Karpas-422 (cell line): ENCODE measurements around the gene SNCB. TPM values are rescaled to one million over a fixed set of nuclear protein-coding genes. Genes with fewer than 3 reads are reported as not detected.

Source experiments
- DNase-seq: peaks from one replicate; pipeline ENCODE4 v3.0.0-alpha.2; 2015
- H2AFZ ChIP-seq: fragments of 200-600 bp; sonication (generic); 2 replicates; pipeline ENCODE4 v1.6.1; 2014; ENCODE audit warnings: antibody characterized with exemption, low read length, mixed read lengths
- H3K27ac ChIP-seq: fragments of 200-600 bp; sonication (generic); 2 replicates; pipeline ENCODE4 v1.5.1; 2014; ENCODE audit warnings: mild to moderate bottlenecking, low read length, moderate library complexity
- H3K27me3 ChIP-seq: fragments of 200-600 bp; sonication (generic); 2 replicates; pipeline ENCODE4 v1.6.1; 2014; ENCODE audit warnings: low read length, mixed read lengths
- H3K36me3 ChIP-seq: fragments of 200-600 bp; sonication (generic); 2 replicates; pipeline ENCODE4 v1.6.1; 2014; ENCODE audit warnings: low read length, mixed read lengths; ENCODE audit not compliant: insufficient read depth
- H3K4me1 ChIP-seq: fragments of 200-600 bp; sonication (generic); 2 replicates; pipeline ENCODE4 v1.6.1; 2014; ENCODE audit warnings: mild to moderate bottlenecking, low read length, mixed read lengths
- H3K4me2 ChIP-seq: fragments of 200-600 bp; sonication (generic); 2 replicates; pipeline ENCODE4 v1.6.1; 2014; ENCODE audit warnings: low read length, low read depth, mild to moderate bottlenecking; ENCODE audit not compliant: poor library complexity, severe bottlenecking
- H3K4me3 ChIP-seq: fragments of 200-600 bp; sonication (generic); 2 replicates; pipeline ENCODE4 v1.5.1; 2014; ENCODE audit warnings: mild to moderate bottlenecking, antibody characterized with exemption, low read length, mixed read lengths
- H3K79me2 ChIP-seq: fragments of 200-600 bp; sonication (generic); 2 replicates; pipeline ENCODE4 v1.6.1; 2014; ENCODE audit warnings: mild to moderate bottlenecking, low read length, mixed read lengths
- H3K9ac ChIP-seq: fragments of 200-600 bp; sonication (generic); 2 replicates; pipeline ENCODE4 v1.6.0; 2014; ENCODE audit warnings: low read length
- H3K9me2 ChIP-seq: fragments of 200-600 bp; sonication (generic), shearing (Covaris generic); replicated peaks from 2 replicates; pipeline ENCODE4 v1.6.0; 2014; ENCODE audit warnings: mild to moderate bottlenecking, low read length, moderate library complexity; ENCODE audit not compliant: insufficient read depth
- H3K9me3 ChIP-seq: fragments of 300-700, 200-600 bp; sonication (generic); 2 replicates; pipeline ENCODE4 v1.6.1; 2014; ENCODE audit warnings: low read length, mixed read lengths
- H4K20me1 ChIP-seq: fragments of 200-600 bp; sonication (generic); 2 replicates; pipeline ENCODE4 v1.6.1; 2014; ENCODE audit warnings: mild to moderate bottlenecking, antibody characterized with exemption, low read length, low read depth; ENCODE audit not compliant: insufficient read depth
- total RNA-seq: library from RNA; depleted of rRNA; stranded (reverse); fragments of >200 nt; shearing (Covaris generic); gene quantifications from 2 replicates; pipeline ENCODE4 v1.2.3, GENCODE V29; 2014; ENCODE audit warnings: low replicate concordance

Gene SNCB
- total RNA-seq, 1 experiment from 2014 or later: not detected

GRCh38 chr5:176650354-176650884 lies 20.1 kb upstream of the SNCB start:
- Histone ChIP-seq H3K9ac (no peak overlapping the region), H3K4me3 (no peak overlapping the region), H3K79me2 (no peaks in the 10 kb centered on the region), H3K27ac (no peak overlapping the region), H3K9me3 (no peaks in the 10 kb centered on the region), H2AFZ (no peak overlapping the region), H3K27me3 (no peaks in the 10 kb centered on the region), H3K36me3 (no peaks in the 10 kb centered on the region), H3K4me1 (peaks cover 19% of the 10 kb centered on the region), H3K4me2 (no peak overlapping the region), H3K9me2 (no peaks in the 10 kb centered on the region), H4K20me1 (no peaks in the 10 kb centered on the region; the same call in 1 of the 2 replicates)
- no peak for DNase-seq

GRCh38 chr5:176648474-176649194 lies 18.3 kb upstream of the SNCB start:
- H3K9ac ChIP-seq: peak overlapping the region; percentile 92
- no peak for DNase-seq

GRCh38 chr5:176647843-176648473 lies 17.6 kb upstream of the SNCB start:
- peak overlapping the region; percentile 94 for H3K4me3 ChIP-seq
- peak overlapping the region; percentile 88; the same call in 1 of the 2 replicates for H2AFZ ChIP-seq
- H4K20me1 ChIP-seq: no peaks in the 10 kb centered on the region; the same call in 1 of the 2 replicates
- H3K79me2 ChIP-seq: no peaks in the 10 kb centered on the region
- peak overlapping the region; percentile 88 for H3K4me2 ChIP-seq
- no peaks in the 10 kb centered on the region for H3K9me3 ChIP-seq
- peak overlapping the region; percentile 92 for H3K9ac ChIP-seq
- H3K9me2 ChIP-seq: no peaks in the 10 kb centered on the region
- H3K27me3 ChIP-seq: no peaks in the 10 kb centered on the region
- H3K36me3 ChIP-seq: no peaks in the 10 kb centered on the region
- H3K4me1 ChIP-seq: peaks cover 19% of the 10 kb centered on the region
- no peak for DNase-seq
- H3K27ac ChIP-seq: no peak overlapping the region

More at GRCh38 chr5:176648474-176649194, 18.3 kb upstream of the SNCB start:
- H3K27ac ChIP-seq: no peak overlapping the region
- no peaks in the 10 kb centered on the region for H3K36me3 ChIP-seq
- H3K9me2 ChIP-seq: no peaks in the 10 kb centered on the region
- no peaks in the 10 kb centered on the region for H3K9me3 ChIP-seq
- peak overlapping the region; percentile 94; the same call in 1 of the 2 replicates for H3K4me3 ChIP-seq
- H4K20me1 ChIP-seq: no peaks in the 10 kb centered on the region; the same call in 1 of the 2 replicates
- H3K4me2 ChIP-seq: peak overlapping the region; percentile 88
- no peak overlapping the region for H2AFZ ChIP-seq
- H3K79me2 ChIP-seq: no peaks in the 10 kb centered on the region
- H3K27me3 ChIP-seq: no peaks in the 10 kb centered on the region
- peaks cover 19% of the 10 kb centered on the region for H3K4me1 ChIP-seq

- no peaks in the 10 kb centered on the region for H3K9me3 ChIP-seq
- peak within 1 kb of the TSS; percentile 94; the same call in 1 of the 2 replicates for H2AFZ ChIP-seq
- H4K20me1 ChIP-seq: no peaks in the 10 kb centered on the region; the same call in 1 of the 2 replicates
- no peaks in the 10 kb centered on the region for H3K9me2 ChIP-seq
- peak within 1 kb of the TSS; percentile 92 for H3K9ac ChIP-seq
- H3K4me2 ChIP-seq: peak within 1 kb of the TSS; percentile 88
- no peaks in the 10 kb centered on the region for H3K27me3 ChIP-seq
- H3K27ac ChIP-seq: peak within 1 kb of the TSS; percentile 28; the same call in 1 of the 2 replicates
- H3K4me1 ChIP-seq: peaks cover 19% of the 10 kb centered on the region
- no peaks in the 10 kb centered on the region for H3K79me2 ChIP-seq
- H3K4me3 ChIP-seq: peak within 1 kb of the TSS; percentile 94
- DNase-seq: peak; percentile 100
- H3K36me3 ChIP-seq: no peaks in the 10 kb centered on the region
These were observed 16.9 kb upstream of the SNCB start, which contains the start of gene TSPAN17 for GRCh38 chr5:176647030-176647842. Gene TSPAN17 (plus strand): TSS chr5:176647484. CDS start chr5:176647616, 132 bp downstream.

GRCh38 chr5:176646707-176647029 lies 16.3 kb upstream of the SNCB start:
- no peaks in the 10 kb centered on the region for H3K36me3 ChIP-seq
- H3K9me3 ChIP-seq: no peaks in the 10 kb centered on the region
- DNase-seq: no peak
- H3K4me2 ChIP-seq: peak overlapping the region; percentile 88
- H3K27me3 ChIP-seq: no peaks in the 10 kb centered on the region
- H3K9ac ChIP-seq: peak overlapping the region; percentile 85
- H3K9me2 ChIP-seq: no peaks in the 10 kb centered on the region
- H3K4me3 ChIP-seq: peak overlapping the region; percentile 73
- peak overlapping the region; percentile 94; the same call in 1 of the 2 replicates for H2AFZ ChIP-seq
- no peaks in the 10 kb centered on the region; the same call in 1 of the 2 replicates for H4K20me1 ChIP-seq
- H3K27ac ChIP-seq: peak overlapping the region; percentile 28; the same call in 1 of the 2 replicates
- no peaks in the 10 kb centered on the region for H3K79me2 ChIP-seq
- H3K4me1 ChIP-seq: peaks cover 19% of the 10 kb centered on the region

- Histone ChIP-seq H3K9ac (peak overlapping the region; percentile 85), H3K4me1 (peaks cover 19% of the 10 kb centered on the region), H3K9me3 (no peaks in the 10 kb centered on the region), H3K79me2 (no peaks in the 10 kb centered on the region), H4K20me1 (no peaks in the 10 kb centered on the region; the same call in 1 of the 2 replicates), H3K4me3 (peak overlapping the region; percentile 73), H3K36me3 (no peaks in the 10 kb centered on the region), H3K9me2 (no peaks in the 10 kb centered on the region), H3K27ac (no peak overlapping the region; the same call in 1 of the 2 replicates), H3K27me3 (no peaks in the 10 kb centered on the region), H3K4me2 (peak overlapping the region; percentile 88), H2AFZ (peak overlapping the region; percentile 94; the same call in 1 of the 2 replicates)
- no peak for DNase-seq
These were observed 15.8 kb upstream of the SNCB start for GRCh38 chr5:176646049-176646706.

GRCh38 chr5:176644878-176645670 lies 14.7 kb upstream of the SNCB start:
- H3K9me3 ChIP-seq: no peaks in the 10 kb centered on the region
- no peak for DNase-seq
- H4K20me1 ChIP-seq: no peaks in the 10 kb centered on the region
- no peaks in the 10 kb centered on the region for H3K9me2 ChIP-seq
- no peaks in the 10 kb centered on the region for H3K36me3 ChIP-seq
- no peaks in the 10 kb centered on the region for H3K27me3 ChIP-seq
- H3K9ac ChIP-seq: no peak overlapping the region
- H3K4me2 ChIP-seq: no peak overlapping the region
- no peak overlapping the region for H3K4me3 ChIP-seq
- no peak overlapping the region for H3K27ac ChIP-seq
- H2AFZ ChIP-seq: no peak overlapping the region
- peaks cover 19% of the 10 kb centered on the region for H3K4me1 ChIP-seq
- no peaks in the 10 kb centered on the region for H3K79me2 ChIP-seq
